Hepatocyte (in vitro differentiated cells): ENCODE measurements around the gene ZNF862. TPM values are rescaled to one million over a fixed set of nuclear protein-coding genes. Genes with fewer than 3 reads are reported as not detected.

Experiments
- DNase-seq: peaks from one replicate; pipeline ENCODE4 v3.0.0-alpha.2; 2016; ENCODE audit warnings: low spot score
- H2AFZ ChIP-seq: fragments of 200-600 bp; sonication (generic); 2 replicates; pipeline ENCODE4 v1.6.0; 2016; ENCODE audit warnings: antibody characterized with exemption, mild to moderate bottlenecking
- H3K27ac ChIP-seq: fragments of 200-600 bp; sonication (generic); 2 replicates; pipeline ENCODE4 v1.5.1; 2016; ENCODE audit warnings: mild to moderate bottlenecking
- H3K27me3 ChIP-seq: fragments of 200-600 bp; sonication (generic); 2 replicates; pipeline ENCODE4 v1.6.1; 2016
- H3K36me3 ChIP-seq: fragments of 200-600 bp; sonication (generic); replicated peaks from 2 replicates; pipeline ENCODE4 v1.5.1; 2016; ENCODE audit warnings: low read depth; ENCODE audit not compliant: insufficient read depth
- H3K4me1 ChIP-seq: fragments of 200-600 bp; sonication (generic); 2 replicates; pipeline ENCODE4 v1.5.1; 2016; ENCODE audit warnings: mild to moderate bottlenecking, moderate library complexity; ENCODE audit not compliant: insufficient read depth
- H3K4me2 ChIP-seq: fragments of 200-600 bp; sonication (generic); 2 replicates; pipeline ENCODE4 v1.6.0; 2016
- H3K4me3 ChIP-seq: fragments of 200-600 bp; sonication (generic); 2 replicates; pipeline ENCODE4 v1.5.1; 2016; ENCODE audit warnings: mild to moderate bottlenecking
- H3K79me2 ChIP-seq: fragments of 200-600 bp; sonication (generic); 2 replicates; pipeline ENCODE4 v1.6.0; 2017; ENCODE audit warnings: mild to moderate bottlenecking
- H3K9me2 ChIP-seq: fragments of 200-600 bp; sonication (generic); replicated peaks from 2 replicates; pipeline ENCODE4 v1.6.0; 2017; ENCODE audit warnings: mild to moderate bottlenecking; ENCODE audit not compliant: insufficient read depth
- H3K9me3 ChIP-seq: fragments of 200-600 bp; sonication (generic); 2 replicates; pipeline ENCODE4 v1.5.1; 2016; ENCODE audit warnings: low read depth, mild to moderate bottlenecking
- H4K20me1 ChIP-seq: fragments of 200-600 bp; sonication (generic); 2 replicates; pipeline ENCODE4 v1.6.0; 2016; ENCODE audit warnings: mild to moderate bottlenecking; ENCODE audit not compliant: insufficient read depth, poor library complexity, severe bottlenecking
- EZH2 ChIP-seq: fragments of 200-600 bp; sonication (generic); IDR thresholded peaks from 2 replicates; pipeline ENCODE4 v1.6.1; 2016; ENCODE audit warnings: antibody characterized with exemption, mild to moderate bottlenecking, borderline replicate concordance
- EZH2phosphoT487 ChIP-seq: fragments of 200-600 bp; sonication (generic); IDR thresholded peaks from one replicate; pipeline ENCODE4 v1.6.1; 2018; ENCODE audit warnings: antibody characterized with exemption, mild to moderate bottlenecking, low read depth, moderate library complexity; ENCODE audit not compliant: unreplicated experiment, severe bottlenecking
- WGBS: methylation state at CpG from one replicate; pipeline ENCODE4 v1.1.6; 2016; ENCODE audit warnings: low lambda C conversion rate; ENCODE audit errors: missing lambda C conversion rate; 5-methylcytosine and 5-hydroxymethylcytosine counted together
- polyA plus RNA-seq: library from polyadenylated mRNA; unstranded; fragments of >200 nt; fragmentation: Nextera tagmentation; extraction: Ambion mirVana; gene quantifications from 2 replicates; pipeline ENCODE4 v1.2.1, GENCODE V29; 2016
- total RNA-seq: library from RNA; depleted of rRNA; stranded (reverse); fragments of >200 nt; gene quantifications from 2 replicates; pipeline ENCODE4 v1.2.3, GENCODE V29; 2014
- TF ChIP-seq, protein P1 (sequence below): fragments of 200-600 bp; sonication (generic); IDR thresholded peaks from 2 replicates; pipeline ENCODE4 v1.5.1; 2016; ENCODE audit warnings: antibody characterized with exemption, mild to moderate bottlenecking; ENCODE audit not compliant: poor library complexity

The ZNF862 gene
- total and polyA plus RNA-seq, 2 experiments from 2014 or later, result 3.5 to 9.2 TPM

GRCh38 chr7:149830997-149831740, 7.0 kb upstream of the ZNF862 start:
- H3K4me2 ChIP-seq, result no peak overlapping the region

GRCh38 chr7:149831741-149832219, 6.4 kb upstream of the ZNF862 start:
- Histone ChIP-seq H3K36me3 (no peaks in the 10 kb centered on the region), H3K27ac (no peak overlapping the region), H3K9me2 (no peaks in the 10 kb centered on the region), H3K4me1 (no peaks in the 10 kb centered on the region), H3K4me2 (no peak overlapping the region), H2AFZ (no peak overlapping the region), H3K79me2 (no peaks in the 10 kb centered on the region), H3K9me3 (no peaks in the 10 kb centered on the region), H4K20me1 (no peaks in the 10 kb centered on the region), H3K4me3 (no peak overlapping the region), H3K27me3 (no peaks in the 10 kb centered on the region)
- 81% methylated on average over 9 of the region's 9 CpGs for WGBS
- no peak for TF ChIP-seq EZH2
- TF ChIP-seq EZH2phosphoT487, result no peak
- TF ChIP-seq, protein P1, sequence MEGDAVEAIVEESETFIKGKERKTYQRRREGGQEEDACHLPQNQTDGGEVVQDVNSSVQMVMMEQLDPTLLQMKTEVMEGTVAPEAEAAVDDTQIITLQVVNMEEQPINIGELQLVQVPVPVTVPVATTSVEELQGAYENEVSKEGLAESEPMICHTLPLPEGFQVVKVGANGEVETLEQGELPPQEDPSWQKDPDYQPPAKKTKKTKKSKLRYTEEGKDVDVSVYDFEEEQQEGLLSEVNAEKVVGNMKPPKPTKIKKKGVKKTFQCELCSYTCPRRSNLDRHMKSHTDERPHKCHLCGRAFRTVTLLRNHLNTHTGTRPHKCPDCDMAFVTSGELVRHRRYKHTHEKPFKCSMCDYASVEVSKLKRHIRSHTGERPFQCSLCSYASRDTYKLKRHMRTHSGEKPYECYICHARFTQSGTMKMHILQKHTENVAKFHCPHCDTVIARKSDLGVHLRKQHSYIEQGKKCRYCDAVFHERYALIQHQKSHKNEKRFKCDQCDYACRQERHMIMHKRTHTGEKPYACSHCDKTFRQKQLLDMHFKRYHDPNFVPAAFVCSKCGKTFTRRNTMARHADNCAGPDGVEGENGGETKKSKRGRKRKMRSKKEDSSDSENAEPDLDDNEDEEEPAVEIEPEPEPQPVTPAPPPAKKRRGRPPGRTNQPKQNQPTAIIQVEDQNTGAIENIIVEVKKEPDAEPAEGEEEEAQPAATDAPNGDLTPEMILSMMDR, result no peak
- no peak for DNase-seq

More at GRCh38 chr7:149830997-149831740, 7.0 kb upstream of the ZNF862 start:
- H3K9me2 ChIP-seq, result no peaks in the 10 kb centered on the region
- TF ChIP-seq EZH2, result no peak
- TF ChIP-seq, protein P1, result no peak
- H3K4me1 ChIP-seq, result no peaks in the 10 kb centered on the region
- no peaks in the 10 kb centered on the region for H3K79me2 ChIP-seq
- no peak overlapping the region for H2AFZ ChIP-seq
- H3K4me3 ChIP-seq, result no peak overlapping the region
- no peak for DNase-seq
- no peak overlapping the region for H3K27ac ChIP-seq
- WGBS, result 63% methylated on average over 10 of the region's 11 CpGs
- no peaks in the 10 kb centered on the region for H3K9me3 ChIP-seq
- no peaks in the 10 kb centered on the region for H4K20me1 ChIP-seq
- H3K36me3 ChIP-seq, result no peaks in the 10 kb centered on the region
- H3K27me3 ChIP-seq, result no peaks in the 10 kb centered on the region

DNA sequence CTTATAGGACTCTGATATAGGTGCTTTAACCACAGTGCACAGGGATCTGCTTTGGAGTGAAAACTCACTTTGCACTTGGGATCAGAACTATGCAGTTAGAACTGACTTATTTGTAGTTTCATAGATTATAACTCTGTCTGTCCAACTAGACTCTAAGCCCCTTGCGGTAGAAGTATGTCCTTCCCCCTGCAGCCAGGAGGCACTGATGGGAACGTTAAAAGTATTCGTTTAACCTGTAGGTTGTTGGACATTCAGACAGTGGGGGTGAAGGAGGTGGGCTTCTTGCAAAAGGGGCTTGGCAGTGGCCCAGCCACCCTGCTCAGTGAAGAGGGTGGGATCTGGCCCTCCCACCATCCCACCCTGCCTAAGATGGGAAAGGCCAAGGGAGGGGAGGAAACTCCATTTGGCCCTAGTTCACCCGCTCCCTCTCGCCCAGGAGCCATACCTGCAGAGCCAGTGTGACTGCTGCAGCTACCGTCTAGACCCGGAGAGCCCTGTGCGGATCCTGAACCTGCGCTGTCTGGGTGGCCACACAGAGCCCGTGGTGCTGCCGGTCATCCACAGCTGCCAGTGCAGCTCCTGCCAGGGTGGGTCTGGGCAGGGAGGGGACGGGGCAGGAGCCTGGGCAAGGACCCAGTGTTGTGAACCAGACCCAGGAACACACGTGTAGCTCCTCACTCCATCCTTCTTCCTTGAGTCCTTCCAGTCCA, 5.7 kb upstream of the ZNF862 start:
- Histone ChIP-seq H3K4me3 (no peak overlapping the region), H3K27ac (no peak overlapping the region), H2AFZ (no peak overlapping the region), H3K9me3 (no peaks in the 10 kb centered on the region), H3K36me3 (no peaks in the 10 kb centered on the region), H3K4me1 (no peaks in the 10 kb centered on the region), H3K79me2 (no peaks in the 10 kb centered on the region), H3K4me2 (no peak overlapping the region), H3K27me3 (no peaks in the 10 kb centered on the region), H4K20me1 (no peaks in the 10 kb centered on the region), H3K9me2 (no peaks in the 10 kb centered on the region)
- WGBS, result 80% methylated on average over 13 of the region's 13 CpGs
- no peak for TF ChIP-seq EZH2phosphoT487
- DNase-seq, result no peak

GRCh38 chr7:149833495-149834130, 4.6 kb upstream of the ZNF862 start:
- no peaks in the 10 kb centered on the region for H4K20me1 ChIP-seq
- no peak for DNase-seq
- H3K4me1 ChIP-seq, result no peaks in the 10 kb centered on the region
- no peaks in the 10 kb centered on the region for H3K79me2 ChIP-seq
- H3K27me3 ChIP-seq, result no peaks in the 10 kb centered on the region
- H3K4me3 ChIP-seq, result no peak overlapping the region
- no peaks in the 10 kb centered on the region for H3K36me3 ChIP-seq
- H2AFZ ChIP-seq, result no peak overlapping the region
- H3K9me2 ChIP-seq, result no peaks in the 10 kb centered on the region
- TF ChIP-seq, protein P1, result no peak
- TF ChIP-seq EZH2phosphoT487, result no peak
- TF ChIP-seq EZH2, result no peak
- 89% methylated on average over 12 of the region's 12 CpGs for WGBS
- H3K4me2 ChIP-seq, result no peak overlapping the region
- no peaks in the 10 kb centered on the region for H3K9me3 ChIP-seq
- H3K27ac ChIP-seq, result no peak overlapping the region
